GM23248 (cell line): ENCODE results near the gene UBR3. TPM values are rescaled to one million over a fixed set of nuclear protein-coding genes. Genes with fewer than 3 reads are reported as not detected.

Experiments used
- DNase-seq: peaks from one replicate; pipeline ENCODE4 v3.0.0-alpha.2; 2015
- H2AFZ ChIP-seq: fragments of 200-600 bp; sonication (generic); 2 replicates; pipeline ENCODE4 v1.6.1; 2016; ENCODE audit warnings: antibody characterized with exemption
- H3F3A ChIP-seq: fragments of 200-600 bp; sonication (generic); 2 replicates; pipeline ENCODE4 v1.6.1; 2016; ENCODE audit warnings: mild to moderate bottlenecking, antibody characterized with exemption, mixed run types; ENCODE audit not compliant: insufficient read depth
- H3K27ac ChIP-seq: fragments of 200-600 bp; sonication (generic); 2 replicates; pipeline ENCODE4 v1.5.1; 2016; ENCODE audit warnings: mild to moderate bottlenecking
- H3K27me3 ChIP-seq: fragments of 200-600 bp; sonication (generic); replicated peaks from 2 replicates; pipeline ENCODE4 v1.6.1; 2016; ENCODE audit warnings: mild to moderate bottlenecking; ENCODE audit not compliant: insufficient read depth
- H3K36me3 ChIP-seq: fragments of 200-600 bp; sonication (generic); 2 replicates; pipeline ENCODE4 v1.6.1; 2016; ENCODE audit warnings: low read depth, mild to moderate bottlenecking
- H3K4me1 ChIP-seq: fragments of 200-600 bp; sonication (generic); 2 replicates; pipeline ENCODE4 v1.6.1; 2016; ENCODE audit warnings: mild to moderate bottlenecking; ENCODE audit not compliant: insufficient read depth
- H3K4me2 ChIP-seq: fragments of 200-600 bp; sonication (generic); one replicate; pipeline ENCODE4 v1.6.1; 2016; ENCODE audit warnings: mild to moderate bottlenecking; ENCODE audit not compliant: unreplicated experiment
- H3K4me3 ChIP-seq: fragments of 200-600 bp; sonication (generic); 2 replicates; pipeline ENCODE4 v1.5.1; 2016; ENCODE audit warnings: mild to moderate bottlenecking
- H3K79me2 ChIP-seq: fragments of 200-600 bp; sonication (generic); 2 replicates; pipeline ENCODE4 v1.6.1; 2016; ENCODE audit warnings: mild to moderate bottlenecking; ENCODE audit not compliant: insufficient read depth
- H3K9ac ChIP-seq: fragments of 200-600 bp; sonication (generic); 2 replicates; pipeline ENCODE4 v1.6.1; 2016; ENCODE audit warnings: mild to moderate bottlenecking
- H3K9me2 ChIP-seq: fragments of 200-600 bp; sonication (generic); 2 replicates; pipeline ENCODE4 v1.6.1; 2016; ENCODE audit warnings: mixed run types, mild to moderate bottlenecking, moderate library complexity; ENCODE audit not compliant: insufficient read depth
- H3K9me3 ChIP-seq: fragments of 200-600 bp; sonication (generic); one replicate; pipeline ENCODE4 v1.6.1; 2017; ENCODE audit warnings: low read depth
- H4K20me1 ChIP-seq: fragments of 200-600 bp; sonication (generic); 2 replicates; pipeline ENCODE4 v1.6.0; 2016; ENCODE audit not compliant: insufficient read depth
- EZH2 ChIP-seq: fragments of 200-600 bp; sonication (generic); IDR thresholded peaks from 2 replicates; pipeline ENCODE4 v1.6.1; 2018; ENCODE audit warnings: antibody characterized with exemption, mild to moderate bottlenecking; ENCODE audit not compliant: insufficient read depth, poor library complexity, severe bottlenecking
- EZH2phosphoT487 ChIP-seq: fragments of 200-600 bp; sonication (generic); IDR thresholded peaks from 2 replicates; pipeline ENCODE4 v1.6.1; 2018; ENCODE audit warnings: antibody characterized with exemption, moderate library complexity, mild to moderate bottlenecking, low read depth; ENCODE audit not compliant: insufficient read depth
- WGBS, 2 experiments: methylation state at CpG; one replicate each; pipeline ENCODE4 v1.1.6; 2015 to 2017; ENCODE audit warnings: low lambda C conversion rate in 2 of 2, low coverage in 1 of 2; ENCODE audit errors: missing lambda C conversion rate in 2 of 2; 5-methylcytosine and 5-hydroxymethylcytosine counted together
- in situ Hi-C: fragments of 300-500 bp; cut with MboI; formaldehyde crosslinking; loops from 2 replicates; pipeline ENCODE4 v1.15.0; 2020
- polyA plus RNA-seq: library from polyadenylated mRNA; unstranded; fragments of >200 nt; fragmentation: Nextera tagmentation; extraction: Ambion mirVana; gene quantifications from 2 replicates; pipeline ENCODE4 v1.2.1, GENCODE V29; 2016
- total RNA-seq: library from RNA; depleted of rRNA; stranded (reverse); fragments of >200 nt; shearing (Covaris generic); gene quantifications from 2 replicates; pipeline ENCODE4 v1.2.3, GENCODE V29; 2014; rRNA removed

The UBR3 gene, protein sequence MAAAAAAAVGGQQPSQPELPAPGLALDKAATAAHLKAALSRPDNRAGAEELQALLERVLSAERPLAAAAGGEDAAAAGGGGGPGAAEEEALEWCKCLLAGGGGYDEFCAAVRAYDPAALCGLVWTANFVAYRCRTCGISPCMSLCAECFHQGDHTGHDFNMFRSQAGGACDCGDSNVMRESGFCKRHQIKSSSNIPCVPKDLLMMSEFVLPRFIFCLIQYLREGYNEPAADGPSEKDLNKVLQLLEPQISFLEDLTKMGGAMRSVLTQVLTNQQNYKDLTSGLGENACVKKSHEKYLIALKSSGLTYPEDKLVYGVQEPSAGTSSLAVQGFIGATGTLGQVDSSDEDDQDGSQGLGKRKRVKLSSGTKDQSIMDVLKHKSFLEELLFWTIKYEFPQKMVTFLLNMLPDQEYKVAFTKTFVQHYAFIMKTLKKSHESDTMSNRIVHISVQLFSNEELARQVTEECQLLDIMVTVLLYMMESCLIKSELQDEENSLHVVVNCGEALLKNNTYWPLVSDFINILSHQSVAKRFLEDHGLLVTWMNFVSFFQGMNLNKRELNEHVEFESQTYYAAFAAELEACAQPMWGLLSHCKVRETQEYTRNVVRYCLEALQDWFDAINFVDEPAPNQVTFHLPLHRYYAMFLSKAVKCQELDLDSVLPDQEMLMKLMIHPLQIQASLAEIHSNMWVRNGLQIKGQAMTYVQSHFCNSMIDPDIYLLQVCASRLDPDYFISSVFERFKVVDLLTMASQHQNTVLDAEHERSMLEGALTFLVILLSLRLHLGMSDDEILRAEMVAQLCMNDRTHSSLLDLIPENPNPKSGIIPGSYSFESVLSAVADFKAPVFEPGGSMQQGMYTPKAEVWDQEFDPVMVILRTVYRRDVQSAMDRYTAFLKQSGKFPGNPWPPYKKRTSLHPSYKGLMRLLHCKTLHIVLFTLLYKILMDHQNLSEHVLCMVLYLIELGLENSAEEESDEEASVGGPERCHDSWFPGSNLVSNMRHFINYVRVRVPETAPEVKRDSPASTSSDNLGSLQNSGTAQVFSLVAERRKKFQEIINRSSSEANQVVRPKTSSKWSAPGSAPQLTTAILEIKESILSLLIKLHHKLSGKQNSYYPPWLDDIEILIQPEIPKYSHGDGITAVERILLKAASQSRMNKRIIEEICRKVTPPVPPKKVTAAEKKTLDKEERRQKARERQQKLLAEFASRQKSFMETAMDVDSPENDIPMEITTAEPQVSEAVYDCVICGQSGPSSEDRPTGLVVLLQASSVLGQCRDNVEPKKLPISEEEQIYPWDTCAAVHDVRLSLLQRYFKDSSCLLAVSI (N-terminal part only)
- total RNA-seq (21.2 and 22.4 TPM in 2 replicates), polyA plus RNA-seq (8.9 and 9.2 TPM in 2 replicates)

DNA sequence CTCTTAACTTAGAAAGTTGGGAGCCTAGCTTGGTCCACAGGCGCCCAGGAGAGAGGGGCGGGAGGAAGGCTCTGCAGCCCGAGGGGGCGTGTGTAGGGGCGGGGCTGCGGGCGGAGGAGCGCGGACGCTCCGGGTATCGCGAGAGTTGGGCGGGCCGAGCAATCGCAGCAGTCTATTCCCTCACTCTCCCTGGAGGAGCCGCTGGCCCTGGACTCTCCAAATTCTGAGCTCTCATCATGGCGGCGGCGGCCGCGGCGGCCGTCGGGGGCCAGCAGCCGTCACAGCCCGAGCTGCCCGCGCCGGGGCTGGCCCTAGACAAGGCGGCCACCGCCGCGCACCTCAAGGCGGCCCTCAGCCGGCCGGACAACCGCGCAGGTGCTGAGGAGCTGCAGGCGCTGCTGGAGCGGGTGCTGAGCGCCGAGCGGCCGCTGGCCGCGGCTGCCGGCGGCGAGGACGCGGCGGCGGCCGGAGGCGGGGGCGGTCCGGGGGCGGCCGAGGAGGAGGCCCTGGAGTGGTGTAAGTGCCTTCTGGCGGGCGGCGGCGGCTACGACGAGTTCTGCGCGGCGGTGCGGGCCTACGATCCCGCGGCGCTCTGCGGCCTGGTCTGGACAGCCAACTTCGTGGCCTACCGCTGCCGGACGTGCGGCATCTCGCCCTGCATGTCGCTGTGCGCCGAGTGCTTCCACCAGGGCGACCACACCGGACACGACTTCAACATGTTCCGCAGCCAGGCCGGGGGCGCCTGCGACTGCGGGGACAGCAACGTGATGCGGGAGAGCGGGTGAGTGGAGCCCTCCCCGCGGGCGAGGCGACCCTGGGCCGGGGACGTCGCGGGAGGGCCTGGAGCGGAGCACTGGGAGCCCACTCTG, at the start of gene UBR3:
TSS of gene UBR3 (plus strand) at position 183 of the 869 bp plus-strand sequence. CDS start at position 237, 54 bp downstream.
- H3K27me3 ChIP-seq, result no peaks in the 10 kb centered on the region
- TF ChIP-seq EZH2phosphoT487 (no peak), EZH2 (no peak)
- in situ Hi-C loops, result no loop called here
- no peaks in the 10 kb centered on the region for H3K36me3 ChIP-seq
- peak within 1 kb of the TSS; percentile 86 for H3K9ac ChIP-seq
- no peaks in the 10 kb centered on the region for H3K9me2 ChIP-seq
- H3F3A ChIP-seq, result no peaks in the 10 kb centered on the region
- H3K4me1 ChIP-seq, result peaks cover 31% of the 10 kb centered on the region
- peak; percentile 97 for DNase-seq
- H3K27ac ChIP-seq, result peak within 1 kb of the TSS; percentile 78
- peaks cover 75% of the 10 kb centered on the region for H3K79me2 ChIP-seq
- peak within 1 kb of the TSS; percentile 93 for H3K4me3 ChIP-seq
- no peaks in the 10 kb centered on the region for H4K20me1 ChIP-seq
- H3K9me3 ChIP-seq, result no peaks in the 10 kb centered on the region
- H3K4me2 ChIP-seq, result peak within 1 kb of the TSS; percentile 86
- H2AFZ ChIP-seq, result peak within 1 kb of the TSS; percentile 78
- 0 to 1% methylated on average over 53 to 84 of the region's 104 CpGs for WGBS, 2 experiments

DNA sequence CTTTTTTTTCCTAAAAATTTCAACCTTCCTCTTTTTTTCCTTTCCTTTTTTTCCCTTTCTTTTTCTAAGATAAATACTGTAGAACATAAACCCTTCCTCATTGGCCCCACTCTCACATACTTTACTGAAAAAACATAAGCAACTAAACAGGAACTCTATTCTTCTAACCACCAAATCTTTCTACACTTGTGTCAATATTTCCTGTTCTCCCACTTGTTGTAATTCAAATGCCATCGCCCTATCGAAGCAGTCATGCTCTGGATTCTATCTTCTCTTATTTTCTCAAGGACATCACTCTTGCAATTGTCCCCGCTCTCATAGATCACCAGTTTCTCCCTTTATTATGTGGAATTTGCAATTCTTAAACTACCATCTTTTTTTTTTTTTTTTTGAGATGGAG, 48.8 kb upstream of the UBR3 start:
- 82 to 91% methylated on average over 3 of the region's 3 CpGs for WGBS, 2 experiments
- TF ChIP-seq EZH2 (no peak), EZH2phosphoT487 (no peak)
- in situ Hi-C loops, result no loop called here
- Histone ChIP-seq H3K36me3 (no peaks in the 10 kb centered on the region), H3K9ac (no peak overlapping the region), H3K79me2 (no peaks in the 10 kb centered on the region), H4K20me1 (no peaks in the 10 kb centered on the region), H3K4me1 (peaks cover 5% of the 10 kb centered on the region; the same call in 1 of the 2 replicates), H3K4me3 (no peak overlapping the region), H2AFZ (no peak overlapping the region), H3F3A (no peaks in the 10 kb centered on the region), H3K9me2 (no peaks in the 10 kb centered on the region), H3K9me3 (no peaks in the 10 kb centered on the region), H3K4me2 (no peak overlapping the region), H3K27ac (no peak overlapping the region), H3K27me3 (no peaks in the 10 kb centered on the region)
- DNase-seq, result no peak

DNA sequence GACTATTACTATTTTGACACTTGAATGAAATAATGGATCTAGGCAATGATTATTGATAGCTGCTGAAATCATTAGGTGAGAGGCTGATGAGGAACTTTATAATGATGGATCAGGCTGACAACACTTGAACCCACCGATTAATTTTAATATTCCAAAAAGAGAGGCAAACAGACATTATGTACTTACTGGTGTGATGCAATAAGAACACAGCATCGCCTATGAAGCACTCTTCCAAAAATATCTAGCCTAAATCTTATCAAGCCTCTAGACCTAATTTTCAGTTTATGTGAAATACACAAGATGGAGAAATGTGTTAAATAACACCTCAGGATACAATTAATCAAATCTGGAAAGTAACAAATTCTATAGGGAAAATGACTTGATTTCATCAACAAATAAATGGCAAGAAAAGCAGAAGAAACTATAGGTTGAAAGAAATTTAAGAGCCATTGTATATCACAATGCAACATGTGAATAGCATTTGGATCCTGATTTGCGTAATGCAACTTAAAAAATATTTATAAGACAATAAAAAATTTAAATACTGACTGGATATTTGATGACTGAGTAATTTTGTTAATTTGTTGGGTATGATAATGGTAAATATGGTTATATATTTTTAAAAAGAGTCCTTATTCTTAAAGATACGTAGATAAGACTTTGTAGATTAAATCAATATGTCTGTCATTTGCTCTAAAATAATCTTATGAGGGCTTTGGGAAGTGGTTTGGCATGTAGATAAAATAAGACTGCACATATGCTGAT, 45.8 kb upstream of the UBR3 start:
- no peak overlapping the region for H3K27ac ChIP-seq
- H3K9me2 ChIP-seq, result no peaks in the 10 kb centered on the region
- no peaks in the 10 kb centered on the region for H3K27me3 ChIP-seq
- in situ Hi-C loops, result no loop called here
- no peaks in the 10 kb centered on the region for H3K4me1 ChIP-seq
- H3F3A ChIP-seq, result no peaks in the 10 kb centered on the region
- WGBS, 2 experiments, result 72 to 77% methylated on average over 4 of the region's 4 CpGs
- H3K9me3 ChIP-seq, result no peaks in the 10 kb centered on the region
- no peak overlapping the region for H3K4me2 ChIP-seq
- no peaks in the 10 kb centered on the region for H3K36me3 ChIP-seq
- no peak for DNase-seq
- H4K20me1 ChIP-seq, result no peaks in the 10 kb centered on the region
- H3K4me3 ChIP-seq, result no peak overlapping the region
- no peak overlapping the region for H3K9ac ChIP-seq
- no peaks in the 10 kb centered on the region for H3K79me2 ChIP-seq
- TF ChIP-seq EZH2phosphoT487, result no peak
- no peak for TF ChIP-seq EZH2
- no peak overlapping the region; the same call in 1 of the 2 replicates for H2AFZ ChIP-seq
